CD14-positive monocyte (primary cell): Measurements from ENCODE around the gene ILK. TPM values are rescaled to one million over a fixed set of nuclear protein-coding genes. Genes with fewer than 3 reads are reported as not detected.

ENCODE experiments used
- DNase-seq, 3 donors: peaks; one replicate each; pipeline ENCODE4 v3.0.0-alpha.2; 2011 to 2022
- H2AFZ ChIP-seq: 2 replicates; pipeline ENCODE4 v1.6.0; 2012; ENCODE audit warnings: mild to moderate bottlenecking, low read depth, low read length, inconsistent platforms; ENCODE audit not compliant: insufficient read depth, poor library complexity, severe bottlenecking
- H3K27ac ChIP-seq, 2 donors: 1 replicate in 1 of 2; 2 replicates in 1 of 2; pipeline ENCODE4 v1.5.1; 2012 to 2013; ENCODE audit warnings: low read length in 2 of 2, control low read depth in 1 of 2, inconsistent platforms in 1 of 2, low read depth in 1 of 2, mild to moderate bottlenecking in 1 of 2
- H3K27me3 ChIP-seq, 2 donors: one replicate each; pipeline versions ENCODE4 v1.6.0 to v1.6.1; 2011 to 2013; ENCODE audit warnings: low read length in 2 of 2; ENCODE audit not compliant: control insufficient read depth in 2 of 2, insufficient read depth in 2 of 2
- H3K36me3 ChIP-seq, 2 donors: replicated peaks in 1 of 2; 1 replicate in 1 of 2; 2 replicates in 1 of 2; pipeline versions ENCODE4 v1.5.1 to v1.6.1; 2012 to 2013; ENCODE audit warnings: low read length in 2 of 2, control low read depth in 1 of 2, inconsistent platforms in 1 of 2, mild to moderate bottlenecking in 1 of 2; ENCODE audit not compliant: insufficient read depth in 2 of 2, control insufficient read depth in 1 of 2
- H3K4me1 ChIP-seq, 2 donors: 1 replicate in 1 of 2; 2 replicates in 1 of 2; pipeline versions ENCODE4 v1.5.1 to v1.6.1; 2012 to 2013; ENCODE audit warnings: low read length in 2 of 2, control low read depth in 1 of 2, inconsistent platforms in 1 of 2, mild to moderate bottlenecking in 1 of 2, moderate library complexity in 1 of 2; ENCODE audit not compliant: insufficient read depth in 2 of 2, control insufficient read depth in 1 of 2
- H3K4me2 ChIP-seq: replicated peaks from 2 replicates; pipeline ENCODE3; 2012; ENCODE audit warnings: low read length, moderate library complexity, mild to moderate bottlenecking; ENCODE audit not compliant: poor library complexity, severe bottlenecking; ENCODE audit errors: extremely low read depth
- H3K4me3 ChIP-seq, 3 experiments: fragments of 200-600 bp in 1 of 3; sonication (generic) in 1 of 3; replicated peaks in 1 of 3; 1 replicate in 2 of 3; 2 replicates in 1 of 3; pipeline ENCODE4 v1.5.1; 2011 to 2013; ENCODE audit warnings: low read length in 3 of 3, mild to moderate bottlenecking in 3 of 3, control low read depth in 2 of 3, low read depth in 2 of 3, inconsistent platforms in 1 of 3, moderate library complexity in 1 of 3
- H3K79me2 ChIP-seq: 2 replicates; pipeline ENCODE4 v1.6.0; 2012; ENCODE audit warnings: mild to moderate bottlenecking, control low read depth, inconsistent platforms, low read length, moderate library complexity; ENCODE audit not compliant: insufficient read depth
- H3K9ac ChIP-seq: 2 replicates; pipeline ENCODE4 v1.6.0; 2017; ENCODE audit warnings: low read length, mild to moderate bottlenecking; ENCODE audit not compliant: insufficient read depth, poor library complexity, severe bottlenecking
- H3K9me3 ChIP-seq, 2 donors: replicated peaks in 1 of 2; 1 replicate in 1 of 2; 2 replicates in 1 of 2; pipeline versions ENCODE4 v1.5.1 to v1.6.1; 2012 to 2013; ENCODE audit warnings: low read length in 2 of 2, control low read depth in 1 of 2; ENCODE audit not compliant: control insufficient read depth in 1 of 2, insufficient read depth in 1 of 2
- H4K20me1 ChIP-seq: 2 replicates; pipeline ENCODE4 v1.6.0; 2012; ENCODE audit warnings: mild to moderate bottlenecking, low read length, control low read depth, moderate library complexity; ENCODE audit not compliant: insufficient read depth
- H3K27ac Mint-ChIP-seq, 7 donors: one replicate each; pipeline ENCODE4 v1.8.0; 2020; ENCODE audit warnings: mild to moderate bottlenecking in 7 of 7, mixed read lengths in 7 of 7, moderate library complexity in 6 of 7, inconsistent platforms in 2 of 7
- H3K27me3 Mint-ChIP-seq, 3 donors: one replicate each; pipeline ENCODE4 v1.8.0; 2021 to 2022; ENCODE audit warnings: low read depth in 3 of 3, mild to moderate bottlenecking in 3 of 3, mixed read lengths in 3 of 3, moderate library complexity in 3 of 3, inconsistent platforms in 1 of 3
- H3K36me3 Mint-ChIP-seq, 2 donors: one replicate each; pipeline ENCODE4 v1.8.0; 2020; ENCODE audit warnings: mixed read lengths in 2 of 2, inconsistent platforms in 1 of 2, mild to moderate bottlenecking in 1 of 2
- H3K4me1 Mint-ChIP-seq: one replicate; pipeline ENCODE4 v1.8.0; 2020; ENCODE audit warnings: mild to moderate bottlenecking, mixed read lengths
- H3K4me3 Mint-ChIP-seq, 2 donors: one replicate each; pipeline ENCODE4 v1.8.0; 2020; ENCODE audit warnings: mild to moderate bottlenecking in 2 of 2, mixed read lengths in 2 of 2, moderate library complexity in 1 of 2
- H3K9me3 Mint-ChIP-seq, 7 donors: one replicate each; pipeline ENCODE4 v1.8.0; 2020 to 2022; ENCODE audit warnings: mixed read lengths in 7 of 7, mild to moderate bottlenecking in 6 of 7, moderate library complexity in 6 of 7, inconsistent platforms in 2 of 7
- CTCF ChIP-seq: fragments of 200-600 bp; IDR thresholded peaks from one replicate; pipeline ENCODE4 v1.8.0; 2022; ENCODE audit warnings: antibody characterized with exemption, mild to moderate bottlenecking
- WGBS: methylation state at CpG from one replicate; pipeline ENCODE4 v1.1.5; 2013; ENCODE audit warnings: missing lambda C conversion rate; ENCODE audit not compliant: insufficient coverage; 5-methylcytosine and 5-hydroxymethylcytosine counted together
- intact Hi-C, 2 donors: fragments of 100-400 bp; cut with micrococcal nuclease; formaldehyde crosslinking; loops; one replicate each; pipeline versions ENCODE4 v1.15.0 to v1.15.1; 2023
- polyA plus RNA-seq, 3 donors: library from polyadenylated mRNA; depleted of rRNA in 1 of 3; unstranded in 2 of 3; stranded (reverse) in 1 of 3; fragments of 300-500 nt in 2 of 3; fragments of >200 nt in 1 of 3; fragmentation: Illumina TruSeq in 2 of 3; gene quantifications; 1 replicate in 2 of 3; 2 replicates in 1 of 3; pipeline ENCODE4 v1.2.3, GENCODE V29; 2012 to 2021

ILK gene
- polyA plus RNA-seq, 3 donors = 165 to 271 (median 250) TPM

DNA sequence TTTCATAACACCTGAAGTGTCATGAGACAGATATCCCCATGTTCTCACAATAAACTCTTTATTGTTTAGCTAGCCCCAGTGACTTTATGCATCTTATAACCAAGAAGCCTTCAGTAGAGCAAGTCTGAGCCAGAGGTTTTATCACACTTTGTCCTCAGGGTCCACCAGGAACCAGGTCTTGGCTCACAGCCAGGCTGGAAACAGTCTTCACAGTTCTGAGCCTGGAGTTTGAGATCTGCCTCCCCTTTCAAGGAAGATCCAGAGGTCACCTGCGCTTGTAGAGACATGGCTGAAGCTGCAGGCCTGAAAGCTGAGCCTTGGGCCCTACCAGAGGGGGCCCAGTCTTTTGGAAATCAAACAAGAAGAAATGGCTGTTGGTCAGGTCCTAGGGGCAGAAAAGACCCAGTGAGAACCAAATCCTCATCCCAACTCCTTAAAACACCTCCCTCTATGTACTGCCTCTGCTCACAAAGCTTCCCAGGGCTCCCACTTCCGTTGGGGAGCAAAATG is 3.6 kb upstream of the ILK start:
- Mint-ChIP-seq H3K27ac (peak overlapping the region in 1 of 7 donors; percentile 66), H3K4me3 (no peak overlapping the region), H3K36me3 (peaks cover 53 to 65% of the 10 kb centered on the region in 2 donors), H3K27me3 (peaks cover 0 to 2% (median 0%) of the 10 kb centered on the region in 3 donors), H3K4me1 (peaks cover 2% of the 10 kb centered on the region), H3K9me3 (peaks cover 0 to 1% (median 0%) of the 10 kb centered on the region in 7 donors)
- peaks cover 57 to 68% of the 10 kb centered on the region in 2 donors for H3K36me3 ChIP-seq
- no peak overlapping the region for H3K9ac ChIP-seq
- H3K27me3 ChIP-seq = no peaks in the 10 kb centered on the region
- TF ChIP-seq CTCF = no peak
- H3K9me3 ChIP-seq = no peaks in the 10 kb centered on the region
- no peak overlapping the region for H2AFZ ChIP-seq
- no peak for DNase-seq
- peaks cover 66% of the 10 kb centered on the region for H3K79me2 ChIP-seq
- H3K27ac ChIP-seq = peak overlapping the region in 1 of 2 donors; percentile 4
- H3K4me2 ChIP-seq = no peak overlapping the region
- intact Hi-C loops = loop anchor here (5.0 to 10.0 kb wide), 5 partner anchors 37 to 115 kb away; partner anchors contain the start of genes MRPL17 (in 2 of the 2), ARFIP2 (in 1 of the 2) and TIMM10B (in 1 of the 2)
- 92% methylated on average over 2 of the region's 2 CpGs for WGBS
- H4K20me1 ChIP-seq = peaks cover 38% of the 10 kb centered on the region
- H3K4me3 ChIP-seq = no peak overlapping the region
- H3K4me1 ChIP-seq = peaks cover 24 to 27% of the 10 kb centered on the region in 2 donors

GRCh38 chr11:6601041-6601461 is 2.5 kb upstream of the ILK start:
- Mint-ChIP-seq H3K27ac (peak overlapping the region in 2 of 7 donors; percentile 14 to 77), H3K36me3 (peaks cover 49 to 66% of the 10 kb centered on the region in 2 donors), H3K4me3 (no peak overlapping the region), H3K9me3 (peaks cover 0 to 1% (median 0%) of the 10 kb centered on the region in 7 donors), H3K4me1 (peaks cover 2% of the 10 kb centered on the region), H3K27me3 (peaks cover 0 to 2% (median 0%) of the 10 kb centered on the region in 3 donors)
- Histone ChIP-seq H3K9me3 (no peaks in the 10 kb centered on the region), H3K79me2 (peaks cover 78% of the 10 kb centered on the region), H3K4me2 (no peak overlapping the region), H3K27me3 (no peaks in the 10 kb centered on the region), H4K20me1 (peaks cover 48% of the 10 kb centered on the region), H3K27ac (peak overlapping the region in 1 of 2 donors; percentile 90), H3K9ac (no peak overlapping the region), H2AFZ (no peak overlapping the region), H3K36me3 (peaks cover 49 to 57% of the 10 kb centered on the region in 2 donors), H3K4me3 (no peak overlapping the region), H3K4me1 (peaks cover 35 to 38% of the 10 kb centered on the region in 2 donors)
- no peak for TF ChIP-seq CTCF
- 97% methylated on average over 13 of the region's 13 CpGs for WGBS
- intact Hi-C loops = loop anchor here (5.0 to 10.0 kb wide), 5 partner anchors 36 to 116 kb away; partner anchors contain the start of genes MRPL17 (in 2 of the 2), ARFIP2 (in 1 of the 2) and TIMM10B (in 1 of the 2)
- DNase-seq = no peak
